SK-N-SH treated with all-trans-retinoic acid at 6 μM for 48 hours (cell line): ENCODE results near the gene CLK2.
A peak's percentile ranks its signal among the peaks of the same experiment; 100 is the strongest.
"Not testable (repeated sequence)": the region's sequence is repeated elsewhere in the genome, so short reads cannot be mapped to it uniquely, and the experiment has no call there.

Experiments
- ATAC-seq: fragments of 200-7000 bp; cut with Tn5 transposase; 3 replicates; pipeline ENCODE4 v1.9.1; 2020; ENCODE audit warnings: mild to moderate bottlenecking, moderate library complexity
- ESRRG ChIP-seq: fragments of 250-450 bp; sonication (Bioruptor Pico); IDR thresholded peaks from 2 replicates; pipeline ENCODE4 v1.6.1; 2021; ENCODE audit warnings: mild to moderate bottlenecking
- ISL1 ChIP-seq: fragments of 250-450 bp; sonication (Bioruptor Pico); IDR thresholded peaks from 2 replicates; pipeline ENCODE4 v2.1.2; 2022; ENCODE audit warnings: mild to moderate bottlenecking, moderate library complexity
- PPARA ChIP-seq: fragments of 250-450 bp; sonication (Bioruptor Pico); IDR thresholded peaks from 2 replicates; pipeline ENCODE4 v1.5.0; 2020; ENCODE audit warnings: mild to moderate bottlenecking, borderline replicate concordance
- RARB ChIP-seq: fragments of 250-450 bp; sonication (Bioruptor Pico); IDR thresholded peaks from 2 replicates; pipeline ENCODE4 v1.8.0; 2021; ENCODE audit warnings: mild to moderate bottlenecking, moderate library complexity
- ZFP3 ChIP-seq: fragments of 250-450 bp; sonication (Bioruptor Pico); IDR thresholded peaks from 2 replicates; pipeline ENCODE4 v1.5.0; 2020; ENCODE audit warnings: mild to moderate bottlenecking, moderate library complexity
- ZFP30 ChIP-seq: fragments of 450-650 bp; formaldehyde crosslinking; IDR thresholded peaks from 2 replicates; pipeline ENCODE4 v1.5.0; 2022; ENCODE audit warnings: mild to moderate bottlenecking, moderate library complexity
- ZNF565 ChIP-seq: fragments of 450-650 bp; formaldehyde crosslinking; conservative IDR thresholded peaks from 2 replicates; pipeline ENCODE4 v1.5.0; 2020; ENCODE audit warnings: low read depth, mild to moderate bottlenecking, moderate library complexity
- TF ChIP-seq, protein P1 (sequence below): fragments of 250-450 bp; sonication (Bioruptor Pico); IDR thresholded peaks from 2 replicates; pipeline ENCODE4 v1.5.0; 2020; ENCODE audit warnings: mild to moderate bottlenecking, moderate library complexity

Gene CLK2

DNA sequence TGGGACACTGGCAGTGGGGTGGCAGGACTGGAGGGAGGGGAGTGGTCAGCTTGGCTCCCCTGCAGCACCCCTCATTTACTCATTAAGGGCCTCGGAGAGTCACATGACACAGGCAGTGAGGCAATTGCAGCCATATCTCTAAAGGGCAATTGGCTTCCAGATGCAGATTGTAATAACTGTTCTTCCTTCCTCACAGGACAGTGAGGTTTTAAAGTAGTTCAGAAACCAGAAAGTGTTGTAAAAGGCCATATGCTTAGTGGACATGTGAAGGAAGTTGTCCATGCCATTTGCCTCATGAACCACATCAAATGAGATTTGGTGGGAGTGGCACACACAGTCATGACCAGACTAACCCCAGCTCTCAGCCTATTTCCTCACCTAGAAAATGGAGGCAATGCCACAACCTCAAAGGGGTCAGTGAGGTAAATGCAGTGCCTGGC lies 53.7 kb downstream of the CLK2 start (continued):
- TF ChIP-seq ESRRG = no peak

DNA sequence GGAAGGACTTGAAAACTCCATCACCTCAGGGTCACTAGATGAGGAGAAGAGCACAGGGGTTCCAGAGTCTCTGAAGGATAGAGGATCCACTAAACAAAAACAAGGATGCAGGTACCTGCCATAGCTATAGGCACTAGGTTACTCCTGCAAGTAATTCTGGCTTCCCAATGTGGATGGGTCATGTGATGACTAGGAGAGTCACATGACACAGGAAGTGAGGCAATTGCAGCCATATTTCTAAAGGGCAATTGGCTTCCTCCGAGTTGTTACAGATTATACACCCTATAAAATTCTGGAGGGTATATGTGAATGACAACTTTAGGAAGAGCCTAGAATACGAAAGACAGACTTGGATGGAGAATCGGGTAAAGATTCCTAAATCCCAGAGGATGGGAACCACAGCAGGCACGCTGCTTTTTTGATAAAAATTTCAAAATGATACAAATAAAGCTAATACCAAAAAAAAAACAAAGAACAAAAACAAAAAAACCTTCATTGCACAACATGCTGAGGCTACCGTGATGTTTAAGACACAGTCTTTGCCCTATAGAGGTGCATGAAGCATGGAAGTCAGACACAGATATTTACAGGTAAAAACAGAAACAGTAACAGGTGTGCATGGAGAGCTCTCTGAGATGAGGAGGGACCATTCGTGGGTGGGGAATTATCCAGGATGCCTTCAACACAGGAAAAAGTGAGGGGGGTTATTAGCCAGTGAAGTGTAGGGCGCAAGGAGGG lies 54.3 kb downstream of the CLK2 start:
- peak; percentile 76 for ATAC-seq
- TF ChIP-seq PPARA (CRISPR knock-in tag) (no peak), ESRRG (no peak), ZFP30 (CRISPR knock-in tag) (no peak), ZNF565 (no peak), ZFP3 (CRISPR knock-in tag) (no peak), ISL1 (no peak), RARB (CRISPR knock-in tag) (no peak)
- TF ChIP-seq, protein P1, sequence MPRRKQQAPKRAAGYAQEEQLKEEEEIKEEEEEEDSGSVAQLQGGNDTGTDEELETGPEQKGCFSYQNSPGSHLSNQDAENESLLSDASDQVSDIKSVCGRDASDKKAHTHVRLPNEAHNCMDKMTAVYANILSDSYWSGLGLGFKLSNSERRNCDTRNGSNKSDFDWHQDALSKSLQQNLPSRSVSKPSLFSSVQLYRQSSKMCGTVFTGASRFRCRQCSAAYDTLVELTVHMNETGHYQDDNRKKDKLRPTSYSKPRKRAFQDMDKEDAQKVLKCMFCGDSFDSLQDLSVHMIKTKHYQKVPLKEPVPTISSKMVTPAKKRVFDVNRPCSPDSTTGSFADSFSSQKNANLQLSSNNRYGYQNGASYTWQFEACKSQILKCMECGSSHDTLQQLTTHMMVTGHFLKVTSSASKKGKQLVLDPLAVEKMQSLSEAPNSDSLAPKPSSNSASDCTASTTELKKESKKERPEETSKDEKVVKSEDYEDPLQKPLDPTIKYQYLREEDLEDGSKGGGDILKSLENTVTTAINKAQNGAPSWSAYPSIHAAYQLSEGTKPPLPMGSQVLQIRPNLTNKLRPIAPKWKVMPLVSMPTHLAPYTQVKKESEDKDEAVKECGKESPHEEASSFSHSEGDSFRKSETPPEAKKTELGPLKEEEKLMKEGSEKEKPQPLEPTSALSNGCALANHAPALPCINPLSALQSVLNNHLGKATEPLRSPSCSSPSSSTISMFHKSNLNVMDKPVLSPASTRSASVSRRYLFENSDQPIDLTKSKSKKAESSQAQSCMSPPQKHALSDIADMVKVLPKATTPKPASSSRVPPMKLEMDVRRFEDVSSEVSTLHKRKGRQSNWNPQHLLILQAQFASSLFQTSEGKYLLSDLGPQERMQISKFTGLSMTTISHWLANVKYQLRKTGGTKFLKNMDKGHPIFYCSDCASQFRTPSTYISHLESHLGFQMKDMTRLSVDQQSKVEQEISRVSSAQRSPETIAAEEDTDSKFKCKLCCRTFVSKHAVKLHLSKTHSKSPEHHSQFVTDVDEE = no peak

DNA sequence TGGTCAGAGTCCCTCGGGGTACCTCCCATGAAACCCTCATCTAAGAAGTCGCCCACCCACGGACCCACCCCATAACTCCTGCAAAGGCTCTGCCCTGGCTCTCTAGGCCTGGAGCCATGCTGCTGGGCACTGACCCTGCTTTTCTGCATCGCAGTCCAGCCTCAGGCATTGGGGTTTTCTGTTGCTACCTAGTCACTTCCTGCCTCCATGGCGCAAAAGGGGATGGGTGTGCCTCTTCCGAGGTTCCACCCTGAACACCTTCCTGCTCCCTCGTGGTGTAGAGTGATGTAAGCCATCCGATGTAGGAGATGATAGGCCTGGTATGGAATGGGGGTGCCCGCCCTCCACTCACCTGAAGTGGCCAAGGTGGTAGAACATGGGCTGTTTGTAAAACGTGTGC lies 58.6 kb downstream of the CLK2 start:
- ATAC-seq = not testable (repeated sequence)
